GM19467 (cell line): Measurements from ENCODE around the gene CTCFL.

ENCODE experiments used
- ATAC-seq: cut with Tn5 transposase; IDR thresholded peaks from one replicate; pipeline ENCODE4 v1.9.1; 2021; ENCODE audit warnings: mild to moderate bottlenecking, moderate library complexity; ENCODE audit not compliant: unreplicated experiment

The CTCFL gene

DNA sequence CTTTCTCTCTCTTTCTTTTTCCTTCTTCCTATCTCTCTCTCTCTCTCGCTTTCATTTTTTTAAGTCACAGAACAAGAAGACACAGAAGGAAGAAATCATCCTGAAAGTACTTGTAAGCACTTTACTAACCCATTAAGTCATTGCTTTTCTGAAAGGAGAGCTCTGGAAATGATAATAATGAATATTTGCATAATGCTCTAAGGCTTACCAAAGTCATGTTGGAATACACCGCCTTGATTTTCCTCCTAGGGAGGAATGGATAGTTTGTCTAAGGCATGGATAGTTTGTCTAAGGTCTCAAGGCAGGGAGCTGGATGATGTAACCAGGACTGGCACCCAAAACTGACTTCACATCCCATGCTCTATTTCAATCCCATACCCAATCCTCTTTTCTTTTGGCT is 12.9 kb upstream of the CTCFL start:
- ATAC-seq, result no peak

DNA sequence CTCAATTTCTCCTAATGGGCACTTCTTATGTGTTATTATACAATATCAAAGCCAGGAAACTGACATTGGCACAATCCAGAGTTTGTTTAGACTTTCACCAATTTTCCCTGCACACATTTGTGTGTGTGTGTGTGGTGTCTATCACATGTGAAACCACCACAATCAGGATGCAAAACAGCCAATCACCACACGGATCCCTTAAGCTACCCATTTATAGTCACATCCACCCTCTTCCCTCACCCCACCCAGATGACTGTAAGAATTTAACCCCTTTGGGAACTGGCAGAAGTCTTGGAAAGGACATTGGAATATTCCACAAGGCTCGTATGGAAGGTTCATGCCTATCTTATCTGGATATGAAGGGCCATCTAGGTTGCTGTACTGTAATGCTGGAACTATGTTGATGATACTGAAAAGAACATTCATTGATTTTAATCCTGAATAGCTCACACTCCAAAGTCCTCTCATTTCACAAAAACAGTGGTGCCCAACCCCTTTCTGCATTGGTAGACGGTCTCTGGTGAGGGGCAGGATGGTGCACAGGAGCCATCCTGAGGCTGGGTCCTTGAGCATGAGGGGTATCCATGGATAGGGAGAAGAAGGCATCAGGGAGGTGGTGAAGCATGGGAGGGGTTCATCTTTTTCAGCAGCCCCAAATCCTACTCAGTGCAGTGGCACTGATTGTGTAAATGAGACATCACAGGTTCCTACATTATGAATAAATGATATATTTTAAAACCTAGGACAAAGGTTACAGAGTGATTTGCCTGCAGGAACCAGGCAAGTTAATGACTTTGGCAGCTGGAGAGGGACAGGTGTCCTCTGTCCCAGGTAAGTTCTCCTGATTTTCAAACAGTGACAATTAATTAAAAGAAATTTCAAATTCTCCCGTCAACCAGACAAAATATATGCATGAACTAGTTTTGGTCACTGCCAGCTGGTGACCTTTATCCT is 12.1 kb upstream of the CTCFL start:
- no peak for ATAC-seq

DNA sequence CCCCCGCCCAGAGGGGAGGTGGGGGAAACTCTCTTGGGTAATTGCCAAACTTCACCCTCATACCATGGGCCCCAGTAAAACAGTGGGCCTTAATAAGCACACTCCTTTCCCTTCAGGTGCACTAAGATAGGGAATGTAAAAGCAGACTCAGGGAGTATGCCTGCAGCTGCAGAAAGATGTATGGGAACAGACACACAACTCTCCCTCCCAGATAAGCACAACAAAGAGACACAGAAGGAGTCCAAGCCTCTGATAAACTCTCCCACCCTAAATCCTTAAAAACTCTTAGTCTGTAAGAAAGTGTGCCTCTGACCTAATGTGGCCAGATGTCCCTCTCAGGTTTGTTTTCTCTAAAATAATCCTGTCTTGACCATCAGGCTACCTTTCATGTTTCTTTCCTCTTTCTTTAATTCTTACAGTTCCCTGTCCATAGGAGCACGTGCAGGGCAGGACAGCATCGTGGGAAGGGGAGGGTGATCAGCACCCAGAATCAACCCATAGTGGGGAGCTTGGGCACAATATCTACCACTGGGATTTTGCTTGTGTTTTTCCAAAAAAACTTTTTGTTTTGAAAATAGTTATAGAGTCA is 11.3 kb upstream of the CTCFL start:
- no peak for ATAC-seq

GRCh38 chr20:57535297-57535696 is 10.4 kb upstream of the CTCFL start:
- no peak for ATAC-seq

DNA sequence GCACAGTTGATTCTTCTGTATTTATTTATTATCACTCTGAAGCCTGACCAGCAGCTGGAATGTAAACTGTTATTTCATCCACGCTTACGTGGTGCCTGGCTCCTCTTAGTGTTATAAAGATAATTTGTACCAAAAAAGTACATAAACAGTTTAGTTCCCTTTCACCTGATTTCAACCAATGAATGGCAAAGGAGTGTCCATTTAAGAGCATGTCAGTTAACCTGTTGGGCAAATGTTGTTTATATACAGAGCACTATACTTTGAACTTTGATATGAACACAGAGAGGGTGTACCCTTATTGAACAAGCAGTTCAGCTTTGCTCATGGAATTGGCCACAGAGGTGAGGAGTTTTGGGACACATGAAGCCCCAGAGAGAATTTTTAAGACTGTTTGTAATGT is 7.2 kb upstream of the CTCFL start:
- no peak for ATAC-seq

DNA sequence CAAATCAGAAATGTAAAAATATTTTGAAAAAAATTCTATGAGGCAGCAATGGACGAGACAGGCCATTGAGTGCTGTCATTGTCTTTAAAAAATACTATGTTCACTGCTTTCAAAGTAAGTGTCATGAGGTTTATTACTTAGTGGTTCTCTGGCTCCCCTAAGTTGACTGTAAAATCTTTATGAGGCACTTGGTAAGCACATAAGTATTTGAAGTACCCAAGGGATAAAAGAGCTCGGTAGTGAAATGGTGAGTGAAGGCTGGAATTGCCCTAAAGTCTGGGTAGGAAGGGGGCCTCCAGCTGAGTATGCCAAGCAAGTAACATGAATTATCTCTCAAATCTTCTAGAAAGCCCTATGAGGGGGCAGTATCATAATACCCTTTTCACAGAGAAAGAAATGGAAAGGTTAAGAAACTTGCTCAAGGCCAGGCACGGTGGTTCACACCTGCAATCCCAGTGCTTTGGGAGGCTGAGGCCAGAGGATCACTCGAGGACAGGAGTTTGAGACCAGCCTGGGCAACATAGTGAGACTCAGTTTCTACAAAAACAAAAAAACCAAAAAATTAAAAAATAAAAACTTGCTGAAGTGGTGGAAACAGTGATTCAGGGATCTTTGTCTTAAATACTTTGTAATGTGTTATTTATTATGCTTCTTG is 5.5 kb upstream of the CTCFL start:
- no peak for ATAC-seq

- ATAC-seq, result no peak
Measured at GRCh38 chr20:57529810-57530209, 4.9 kb upstream of the CTCFL start.

GRCh38 chr20:57529160-57529585 is 4.2 kb upstream of the CTCFL start:
- ATAC-seq, result no peak

- no peak for ATAC-seq
Measured at GRCh38 chr20:57528148-57528547, 3.2 kb upstream of the CTCFL start.

GRCh38 chr20:57527728-57528127 is 2.8 kb upstream of the CTCFL start:
- no peak for ATAC-seq

DNA sequence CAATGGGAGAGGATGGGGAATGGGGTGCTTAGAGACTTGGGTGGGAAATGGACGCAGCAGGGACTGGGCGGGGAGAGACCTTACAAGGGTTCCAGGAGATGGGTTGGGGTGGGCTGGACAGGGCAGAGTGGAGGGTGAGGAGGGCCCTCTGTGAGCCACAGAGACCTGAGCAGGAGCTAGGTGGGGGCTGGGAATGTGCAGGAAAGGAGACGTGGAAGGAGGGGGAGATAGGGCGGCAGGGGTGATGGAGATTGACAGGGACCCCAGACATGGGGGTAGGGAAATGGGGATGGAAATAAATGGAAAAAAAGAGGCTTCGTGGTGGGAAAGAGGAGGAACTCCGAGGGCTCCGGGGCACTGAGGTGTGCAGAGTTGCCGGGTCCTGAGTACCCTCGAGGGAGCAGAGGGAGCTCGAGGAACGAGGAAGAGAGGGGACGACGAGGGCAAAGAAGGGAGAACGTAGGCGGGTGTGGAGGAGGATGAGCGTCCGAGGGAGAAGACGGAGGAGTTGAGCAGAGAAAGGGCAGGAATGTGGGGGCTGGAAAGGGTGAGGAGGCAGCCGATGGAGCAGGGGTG is 2.0 kb upstream of the CTCFL start:
- no peak for ATAC-seq

GRCh38 chr20:57526087-57526884 is 1.3 kb upstream of the CTCFL start:
- ATAC-seq, result no peak

DNA sequence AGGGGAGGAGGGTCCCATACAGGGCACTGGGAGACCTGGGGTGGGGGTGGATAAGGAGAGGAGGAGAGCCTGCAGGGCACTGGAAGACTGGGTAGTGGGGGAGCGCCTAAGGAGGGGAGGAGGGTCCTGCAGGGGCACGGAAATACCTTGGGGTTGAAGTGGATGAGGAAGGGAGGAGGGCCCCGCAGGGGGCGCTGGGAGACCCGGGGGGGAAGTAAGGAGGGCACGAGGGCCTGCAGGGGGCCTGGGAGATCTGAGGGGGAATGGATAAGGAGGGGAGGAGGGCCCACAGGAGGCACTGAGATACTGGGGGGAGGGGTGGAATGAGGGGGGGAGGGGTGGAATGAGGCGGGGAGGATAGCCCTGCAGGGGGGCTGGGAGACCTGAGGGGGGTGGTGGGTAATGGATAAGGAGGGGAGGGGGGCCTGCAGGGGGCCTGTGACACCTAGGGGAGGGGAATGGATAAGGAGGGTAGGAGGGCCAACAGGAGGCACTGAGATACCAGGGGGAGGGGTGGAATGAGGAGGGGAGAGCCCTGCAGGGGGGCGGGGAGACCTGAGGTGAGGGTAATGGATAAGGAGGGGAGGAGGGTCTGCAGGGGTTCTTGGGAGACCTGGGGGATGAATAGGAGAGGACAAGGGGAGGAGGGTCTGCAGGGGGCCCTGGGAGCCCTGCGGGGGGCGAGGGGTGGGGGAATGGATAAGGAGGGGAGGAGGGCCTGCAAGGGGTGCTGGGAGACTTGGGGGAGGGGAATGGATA is 567 bp upstream of the CTCFL start:
- ATAC-seq, result no peak

- ATAC-seq, result no peak
Measured at GRCh38 chr20:57523782-57524181, 1.2 kb downstream of the CTCFL start.

GRCh38 chr20:57522380-57523140 is 2.4 kb downstream of the CTCFL start:
- ATAC-seq, result peak; percentile 51

DNA sequence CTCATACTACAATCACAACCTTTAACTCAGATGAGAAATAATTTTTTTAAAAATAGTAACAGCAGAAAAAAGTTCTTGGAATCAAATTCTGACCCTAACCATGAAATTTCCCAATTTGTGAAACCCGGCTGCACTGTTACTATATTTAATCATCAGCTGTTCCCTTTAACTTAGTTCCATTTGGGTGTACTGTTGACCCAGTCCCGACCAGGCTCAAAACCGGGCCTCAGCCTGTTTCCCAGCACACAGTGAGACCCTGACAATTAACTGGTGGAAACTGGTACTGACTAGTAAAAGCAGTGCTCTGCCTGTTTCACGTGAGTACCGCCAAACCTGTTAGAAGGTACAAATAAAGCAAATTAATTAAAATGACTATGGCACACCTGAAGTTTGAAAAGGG is 7.0 kb downstream of the CTCFL start:
- ATAC-seq, result no peak

GRCh38 chr20:57514273-57514751 is 10.6 kb downstream of the CTCFL start:
- ATAC-seq, result no peak

DNA sequence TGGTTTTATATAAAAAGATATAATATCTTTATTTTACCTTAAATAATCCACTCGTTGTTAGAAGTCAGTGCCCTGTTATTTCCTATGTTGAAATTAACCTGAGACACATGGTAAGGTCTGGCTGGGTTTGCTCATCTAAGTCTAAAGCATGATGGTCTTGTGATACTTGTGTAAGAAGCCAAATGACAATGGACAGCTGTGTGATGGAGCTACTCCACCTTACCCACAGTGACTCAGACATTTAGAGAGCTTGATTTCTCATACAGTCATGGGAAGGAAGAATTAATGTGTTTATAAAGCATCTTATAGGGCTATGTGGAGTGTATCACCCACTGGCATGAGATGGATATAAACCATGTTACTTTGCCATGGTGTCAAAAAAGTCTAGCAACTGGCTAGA is 11.7 kb downstream of the CTCFL start:
- no peak for ATAC-seq

DNA sequence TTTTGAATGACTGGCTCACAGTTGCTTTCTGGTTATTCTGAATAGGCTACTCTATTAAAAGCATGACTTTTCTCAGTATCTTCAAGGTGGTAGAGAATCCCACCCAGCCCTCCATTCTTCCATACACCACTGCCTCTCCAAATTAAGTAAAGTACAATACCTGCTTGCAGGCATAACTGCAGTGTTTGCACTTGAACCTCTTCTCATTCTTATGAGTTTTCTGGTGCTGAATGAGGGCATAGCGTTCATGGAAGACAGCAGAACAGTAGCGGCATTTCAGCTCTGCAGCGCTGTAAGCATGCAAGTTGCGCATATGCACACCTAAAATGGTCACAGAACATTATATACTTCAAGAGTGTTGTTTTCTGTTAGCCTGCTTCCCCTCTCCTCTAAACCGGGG is 12.5 kb downstream of the CTCFL start:
- ATAC-seq, result no peak
